Left hindlimb (tissue), 1 donor: ENCODE results near the gene ENAH.
"Not testable (repeated sequence)": the region's sequence is repeated elsewhere in the genome, so short reads cannot be mapped to it uniquely, and the experiment has no call there.

Source experiments
- DNase-seq: peaks from one replicate; pipeline ENCODE4 v3.0.0-alpha.2; 2018

The ENAH gene

GRCh38 chr1:225485226-225485625, 167.7 kb downstream of the ENAH start:
- no peak for DNase-seq

- no peak for DNase-seq
Observed at GRCh38 chr1:225484657-225485214, 168.2 kb downstream of the ENAH start.

GRCh38 chr1:225483818-225484656, 168.9 kb downstream of the ENAH start:
- DNase-seq: no peak

GRCh38 chr1:225482421-225482950, 170.4 kb downstream of the ENAH start:
- no peak for DNase-seq

- DNase-seq: no peak
Observed at GRCh38 chr1:225481738-225482137, 171.2 kb downstream of the ENAH start.

- DNase-seq: no peak
Observed at GRCh38 chr1:225480825-225481434, 172.0 kb downstream of the ENAH start.

GRCh38 chr1:225479996-225480720, 172.8 kb downstream of the ENAH start:
- DNase-seq: no peak

- no peak for DNase-seq
Observed at GRCh38 chr1:225479341-225479740, 173.6 kb downstream of the ENAH start.

GRCh38 chr1:225477296-225477911, 175.5 kb downstream of the ENAH start:
- DNase-seq: no peak

GRCh38 chr1:225476538-225476988, 176.4 kb downstream of the ENAH start:
- no peak for DNase-seq

GRCh38 chr1:225476100-225476511, 176.8 kb downstream of the ENAH start:
- no peak for DNase-seq

- peak; percentile 83 for DNase-seq
Observed at GRCh38 chr1:225474986-225475820, 177.7 kb downstream of the ENAH start.

- no peak for DNase-seq
Observed at GRCh38 chr1:225474439-225474985, 178.4 kb downstream of the ENAH start.

- not testable (repeated sequence) for DNase-seq
Observed at GRCh38 chr1:225473676-225474438, 179.1 kb downstream of the ENAH start.

GRCh38 chr1:225473266-225473665, 179.7 kb downstream of the ENAH start:
- DNase-seq: not testable (repeated sequence)

GRCh38 chr1:225471453-225472301, 181.2 kb downstream of the ENAH start:
- no peak for DNase-seq

GRCh38 chr1:225471109-225471452, 181.8 kb downstream of the ENAH start:
- peak; percentile 29 for DNase-seq

- DNase-seq: peak; percentile 30
Observed at GRCh38 chr1:225470211-225471108, 182.5 kb downstream of the ENAH start.
